Measurements from ENCODE around the gene TMEM108.

DNA sequence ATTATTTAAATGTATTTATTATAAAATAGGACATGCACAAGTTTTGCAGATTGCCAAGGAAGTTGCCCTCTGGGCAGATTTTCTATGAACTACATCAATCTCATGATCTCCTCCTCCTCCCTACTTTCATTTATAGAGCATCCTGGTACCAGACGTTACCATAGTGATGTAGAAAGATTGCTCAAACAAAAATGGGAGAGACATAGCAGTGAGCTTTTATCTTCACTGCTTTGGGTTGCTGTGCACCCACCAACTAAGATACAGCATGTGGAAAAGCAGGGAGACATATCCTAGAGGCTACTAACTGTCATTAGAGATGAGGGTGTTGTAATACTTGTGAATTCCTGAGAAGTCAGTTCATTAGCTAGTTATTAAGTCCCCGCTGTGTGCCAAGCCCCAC lies 224.1 kb downstream of the TMEM108 start:
- TF ChIP-seq YY1 (IDR thresholded peaks at IDR 0.05; ENCODE audit: insufficient read depth, insufficient read length) (no peak), ZNF274 (IDR thresholded peaks at IDR 0.05; ENCODE audit: low read depth, low read length) (no peak)

Measured in NT2/D1 (cell line).